ENCODE results near the gene IFT81. TPM values are rescaled to one million over a fixed set of nuclear protein-coding genes. Genes with fewer than 3 reads are reported as not detected.

IFT81 gene
- polyA plus RNA-seq, 2 of the 4 experiments (the other 2 are of a cell fraction) = 40.7 to 73.4 TPM

- DNase-seq (ENCODE audit: low read depth in 1 of 2, low spot score in 1 of 2) = peak; percentile 63 to 67
Measured at GRCh38 chr12:110079477-110080400, 44.4 kb upstream of the IFT81 start.

GRCh38 chr12:110080410-110080809, 43.7 kb upstream of the IFT81 start:
- POLR2A ChIA-PET = interaction anchor here (1.0 kb wide), 1 partner anchor 81 kb away, joined by 3 read pairs; the partner anchor contains the start of gene ANKRD13A
- Histone ChIP-seq H3K4me1 (0 out of 3 replicates have a peak, but pooled peaks cover 5% of the 10 kb centered on the region), H3K27ac (peak overlapping the region in 1 of 2 experiments; percentile 75; a peak in 2 of 6 replicates), H3K4me2 (peak overlapping the region; percentile 60; the same call in 2 of the 3 replicates), H3K4me3 (no peak overlapping the region), H3K9me3 (no peaks in the 10 kb centered on the region)
- CTCF ChIA-PET = no interaction called here
- FAIRE-seq (no peak), ATAC-seq (no peak), DNase-seq (ENCODE audit: low read depth in 1 of 2, low spot score in 1 of 2) (no peak)
- TF ChIP-seq NPAS2 (CRISPR knock-in tag; IDR thresholded peaks at IDR 0.05; ENCODE audit: borderline replicate concordance) (no peak), USF2 (IDR thresholded peaks at IDR 0.05) (no peak), NFE2L2 (conservative IDR thresholded peaks at IDR 0.05; ENCODE audit: low read length) (no peak), PHF8 (IDR thresholded peaks at IDR 0.05; ENCODE audit: borderline replicate concordance, low read depth) (no peak), SMC3 (IDR thresholded peaks at IDR 0.05) (no peak), BHLHE40 (IDR thresholded peaks at IDR 0.05; ENCODE audit: low read depth, low read length) (no peak), HOXA7 (CRISPR knock-in tag; IDR thresholded peaks at IDR 0.05) (no peak), RARB (CRISPR knock-in tag; IDR thresholded peaks at IDR 0.05) (no peak), ZFP36 (IDR thresholded peaks at IDR 0.05; ENCODE audit: borderline replicate concordance, partially characterized antibody) (no peak), TP53 (CRISPR knock-in tag; IDR thresholded peaks at IDR 0.05) (no peak), RCOR1 (IDR thresholded peaks at IDR 0.05; ENCODE audit: low read depth, low read length) (no peak), ESRRA (IDR thresholded peaks at IDR 0.05; ENCODE audit: borderline replicate concordance, low read length) (no peak), FOXS1 (CRISPR knock-in tag; IDR thresholded peaks at IDR 0.05) (no peak)
- 86% methylated on average over 7 of the region's 7 CpGs for WGBS (ENCODE audit: missing lambda C conversion rate)

More at GRCh38 chr12:110079477-110080400, 44.4 kb upstream of the IFT81 start:
- Histone ChIP-seq H3K27ac (peak overlapping the region; percentile 57 to 75; a peak in 5 of 6 replicates), H3K4me2 (peak overlapping the region; percentile 60), H3K4me3 (peak overlapping the region; percentile 29; the same call in 1 of the 3 replicates), H3K9me3 (no peaks in the 10 kb centered on the region), H3K4me1 (0 out of 3 replicates have a peak, but pooled peaks cover 5% of the 10 kb centered on the region)
- 66% methylated on average over 24 of the region's 24 CpGs for WGBS (ENCODE audit: missing lambda C conversion rate)
- no peak for TF ChIP-seq ATOH8 (CRISPR knock-in tag; IDR thresholded peaks at IDR 0.05; ENCODE audit: low read depth)
- 0 out of 2 replicates have a peak, but pooled peaks have one; percentile 39 for TF ChIP-seq E2F6 (IDR thresholded peaks at IDR 0.05; ENCODE audit: borderline replicate concordance, low read depth)
- peak; percentile 77 for TF ChIP-seq MAX (IDR thresholded peaks at IDR 0.05)
- TF ChIP-seq TP53 (CRISPR knock-in tag; IDR thresholded peaks at IDR 0.05) = 0 out of 2 replicates have a peak, but pooled peaks have one; percentile 70
- ChIA-PET CTCF (no interaction called here), POLR2A (interaction anchor here (1.0 kb wide), 1 partner anchor 80 kb away, joined by 3 read pairs; the partner anchor contains the start of gene ANKRD13A)
- FAIRE-seq = no peak
- peak; percentile 37 to 70; a peak in 4 of 6 replicates for ATAC-seq

DNA sequence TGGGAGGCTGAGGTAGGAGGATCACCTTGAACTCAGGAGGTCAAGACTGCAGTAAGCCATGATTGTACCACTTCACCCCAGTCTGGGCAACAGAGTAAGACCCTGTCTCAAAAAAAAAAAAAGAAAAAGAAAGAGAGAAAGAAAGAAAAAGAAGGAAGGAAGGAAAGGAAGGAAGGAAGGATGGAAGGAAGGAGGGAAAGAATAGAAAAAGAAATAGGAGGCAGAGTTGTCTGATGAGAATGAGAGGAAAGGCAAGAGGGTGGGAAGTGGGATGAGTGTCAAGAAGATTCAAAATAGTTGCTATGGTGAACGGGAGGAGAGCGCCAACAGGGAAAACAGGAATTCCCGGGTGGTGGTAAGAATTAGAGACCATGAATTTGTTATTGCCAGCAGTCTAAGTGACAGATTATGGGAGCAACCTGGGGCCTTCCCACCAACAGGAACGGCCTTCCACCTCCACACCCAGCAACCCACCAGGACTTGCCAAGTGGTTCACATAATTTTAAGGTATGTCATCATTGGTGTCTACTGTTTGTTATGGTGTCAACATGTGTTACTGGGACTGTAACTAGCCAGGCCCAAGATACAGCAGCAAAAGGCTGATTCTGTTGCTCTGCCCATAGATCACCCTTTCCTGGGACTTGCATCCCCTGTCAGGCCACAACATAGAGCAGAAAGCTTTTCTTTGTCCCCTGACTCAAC, 39.7 kb upstream of the IFT81 start:
- FAIRE-seq = no peak
- Histone ChIP-seq H3K4me2 (no peak overlapping the region), H3K4me3 (no peak overlapping the region), H3K4me1 (0 out of 3 replicates have a peak, but pooled peaks cover 5% of the 10 kb centered on the region), H3K9me3 (no peaks in the 10 kb centered on the region), H3K27ac (no peak overlapping the region)
- peak; percentile 32 to 41; a peak in 3 of 6 replicates for ATAC-seq
- no peak for TF ChIP-seq GATA3 (IDR thresholded peaks at IDR 0.05; ENCODE audit: borderline replicate concordance)
- no peak for TF ChIP-seq CEBPB (IDR thresholded peaks at IDR 0.05)
- no peak for TF ChIP-seq TFCP2L1 (CRISPR knock-in tag; IDR thresholded peaks at IDR 0.05)
- no peak for TF ChIP-seq NPAS2 (CRISPR knock-in tag; IDR thresholded peaks at IDR 0.05; ENCODE audit: borderline replicate concordance)
- no peak for TF ChIP-seq BCL3 (IDR thresholded peaks at IDR 0.05)
- TF ChIP-seq FOSL2 (IDR thresholded peaks at IDR 0.05) = no peak
- no peak for TF ChIP-seq FOSL2 (CRISPR knock-in tag; IDR thresholded peaks at IDR 0.05)
- TF ChIP-seq USF2 (IDR thresholded peaks at IDR 0.05) = no peak
- TF ChIP-seq RFX5 (IDR thresholded peaks at IDR 0.05) = no peak
- TF ChIP-seq FOSB (CRISPR knock-in tag; IDR thresholded peaks at IDR 0.05) = no peak
- TF ChIP-seq SREBF2 (IDR thresholded peaks at IDR 0.05) = no peak
- no peak for TF ChIP-seq HOXA7 (CRISPR knock-in tag; IDR thresholded peaks at IDR 0.05)
- TF ChIP-seq POLR2A (IDR thresholded peaks at IDR 0.05; ENCODE audit: low read length) = no peak
- ChIA-PET CTCF (interaction anchor here (9.2 kb wide), 1 partner anchor 15 kb away, joined by 78 read pairs; no protein-coding TSS in a partner anchor), POLR2A (no interaction called here)
- DNase-seq (ENCODE audit: low read depth in 1 of 2, low spot score in 1 of 2) = peak in 1 of 2 experiments; percentile 44
- WGBS (ENCODE audit: missing lambda C conversion rate) = 61% methylated on average over 4 of the region's 4 CpGs
